GM23338 (cell line): ENCODE results near the gene OR51A4. TPM values are rescaled to one million over a fixed set of nuclear protein-coding genes. Genes with fewer than 3 reads are reported as not detected.

Experiments used
- ATAC-seq: fragments of 200-7000 bp; cut with Tn5 transposase; 3 replicates; pipeline ENCODE4 v1.9.1; 2020
- DNase-seq: peaks from one replicate; pipeline ENCODE4 v3.0.0-alpha.2; 2015; ENCODE audit warnings: low spot score
- H2AFZ ChIP-seq: fragments of 200-600 bp; sonication (generic); 2 replicates; pipeline ENCODE4 v1.8.0; 2016; ENCODE audit warnings: antibody characterized with exemption, mild to moderate bottlenecking, moderate library complexity
- H3F3A ChIP-seq: fragments of 200-600 bp; sonication (generic); replicated peaks from 2 replicates; pipeline ENCODE4 v1.8.0; 2017; ENCODE audit warnings: antibody characterized with exemption, mixed run types, low read depth
- H3K27ac ChIP-seq: fragments of 200-600 bp; sonication (generic); 2 replicates; pipeline ENCODE4 v1.6.1; 2016; ENCODE audit warnings: low read depth
- H3K27me3 ChIP-seq: fragments of 200-600 bp; sonication (generic); 2 replicates; pipeline ENCODE4 v1.8.0; 2016; ENCODE audit warnings: mild to moderate bottlenecking, mixed run types, moderate library complexity; ENCODE audit not compliant: insufficient read depth
- H3K36me3 ChIP-seq: fragments of 200-600 bp; sonication (generic); 2 replicates; pipeline ENCODE4 v1.8.0; 2016; ENCODE audit warnings: mild to moderate bottlenecking; ENCODE audit not compliant: insufficient read depth
- H3K4me1 ChIP-seq: fragments of 200-600 bp; sonication (generic); 2 replicates; pipeline ENCODE4 v1.8.0; 2016; ENCODE audit warnings: mild to moderate bottlenecking, moderate library complexity; ENCODE audit not compliant: insufficient read depth
- H3K4me2 ChIP-seq: fragments of 200-600 bp; sonication (generic); 2 replicates; pipeline ENCODE4 v1.7.1; 2017; ENCODE audit warnings: mixed run types
- H3K4me3 ChIP-seq: fragments of 200-600 bp; sonication (generic); 2 replicates; pipeline ENCODE4 v1.6.1; 2016; ENCODE audit warnings: mixed run types
- H3K79me2 ChIP-seq: fragments of 200-600 bp; sonication (generic); replicated peaks from 2 replicates; pipeline ENCODE4 v1.8.0; 2017; ENCODE audit warnings: mild to moderate bottlenecking; ENCODE audit not compliant: insufficient read depth
- H3K9me2 ChIP-seq: fragments of 200-600 bp; sonication (generic); 2 replicates; pipeline ENCODE4 v1.8.0; 2017; ENCODE audit not compliant: insufficient read depth
- H4K20me1 ChIP-seq: fragments of 200-600 bp; sonication (generic); replicated peaks from 2 replicates; pipeline ENCODE4 v1.8.0; 2017; ENCODE audit warnings: mild to moderate bottlenecking; ENCODE audit not compliant: insufficient read depth
- H3K27ac Mint-ChIP-seq: 2 replicates; pipeline ENCODE4 v1.8.0; 2020; ENCODE audit warnings: inconsistent platforms, mild to moderate bottlenecking, moderate library complexity, mixed read lengths
- H3K27me3 Mint-ChIP-seq: 3 replicates; pipeline ENCODE4 v1.8.0; 2022; ENCODE audit warnings: low read depth, mild to moderate bottlenecking, moderate library complexity, mixed read lengths, inconsistent platforms; ENCODE audit not compliant: insufficient read depth, poor library complexity
- H3K36me3 Mint-ChIP-seq: 3 replicates; pipeline ENCODE4 v1.8.0; 2021; ENCODE audit warnings: low read depth, mild to moderate bottlenecking, inconsistent platforms, moderate library complexity, mixed read lengths
- H3K4me1 Mint-ChIP-seq: 3 replicates; pipeline ENCODE4 v1.8.0; 2020; ENCODE audit warnings: mild to moderate bottlenecking, inconsistent platforms, mixed read lengths
- H3K4me3 Mint-ChIP-seq: 3 replicates; pipeline ENCODE4 v1.8.0; 2021; ENCODE audit warnings: moderate library complexity, mild to moderate bottlenecking, inconsistent platforms, mixed read lengths
- H3K9me3 Mint-ChIP-seq: 3 replicates; pipeline ENCODE4 v1.8.0; 2020; ENCODE audit warnings: moderate library complexity, mild to moderate bottlenecking, inconsistent platforms, mixed read lengths
- EZH2 ChIP-seq: fragments of 200-600 bp; sonication (generic); IDR thresholded peaks from one replicate; pipeline ENCODE4 v1.8.0; 2017; ENCODE audit warnings: antibody characterized with exemption, mild to moderate bottlenecking, low read depth; ENCODE audit not compliant: unreplicated experiment
- EZH2phosphoT487 ChIP-seq: fragments of 200-600 bp; sonication (generic); IDR thresholded peaks from one replicate; pipeline ENCODE4 v1.8.1; 2018; ENCODE audit warnings: antibody characterized with exemption; ENCODE audit not compliant: unreplicated experiment
- JUNB ChIP-seq: IDR thresholded peaks from one replicate; pipeline ENCODE4 v1.6.1; 2016; ENCODE audit warnings: antibody characterized with exemption; ENCODE audit not compliant: unreplicated experiment
- ZNF114 ChIP-seq: fragments of 250-450 bp; sonication (Bioruptor Pico); IDR thresholded peaks from 2 replicates; pipeline ENCODE4 v1.5.0; 2020; ENCODE audit warnings: mild to moderate bottlenecking, moderate library complexity
- polyA plus RNA-seq: library from polyadenylated mRNA; unstranded; fragments of >200 nt; fragmentation: Nextera tagmentation; extraction: Ambion mirVana; gene quantifications from 2 replicates; pipeline ENCODE4 v1.2.1, GENCODE V29; 2016
- total RNA-seq: library from RNA; depleted of rRNA; stranded (reverse); fragments of >200 nt; shearing (Covaris generic); gene quantifications from 2 replicates; pipeline ENCODE4 v1.2.3, GENCODE V29; 2014
- TF ChIP-seq, protein P1 (sequence below), 2 experiments: fragments of 200-600 bp in 1 of 2; sonication (generic) in 1 of 2; conservative IDR thresholded peaks; 2 replicates each; pipeline versions ENCODE4 v1.5.1 to v1.6.1; 2016 to 2017; ENCODE audit warnings: antibody characterized with exemption in 2 of 2, low read depth in 2 of 2, mild to moderate bottlenecking in 2 of 2, moderate library complexity in 1 of 2
- TF ChIP-seq, protein P2 (sequence below): fragments of 250-450 bp; sonication (Bioruptor Pico); IDR thresholded peaks from 2 replicates; pipeline ENCODE4 v1.5.0; 2020; ENCODE audit warnings: mild to moderate bottlenecking, moderate library complexity

Gene OR51A4
- total and polyA plus RNA-seq, 2 experiments from 2014 or later: not detected

DNA sequence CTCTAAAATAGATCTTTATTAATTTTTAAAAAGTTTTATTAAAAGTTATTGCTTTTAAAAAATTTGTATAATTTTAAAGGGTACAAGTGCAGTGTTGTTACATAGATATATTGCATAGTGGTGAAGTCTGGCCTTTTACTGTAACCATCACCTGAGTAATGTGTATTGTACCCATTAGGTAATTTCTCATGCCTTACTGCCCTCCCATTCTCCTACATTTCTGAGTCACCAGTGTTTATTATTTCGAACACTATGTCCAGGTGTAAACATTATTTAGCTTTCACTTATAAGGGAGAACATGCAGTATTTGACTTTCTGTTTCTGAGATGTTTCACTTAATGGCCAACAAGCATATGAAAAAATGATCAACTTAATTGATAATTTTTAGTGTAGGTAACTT is 25.6 kb downstream of the OR51A4 start:
- Histone ChIP-seq H2AFZ (no peak overlapping the region), H3K4me2 (no peak overlapping the region), H3K27ac (no peak overlapping the region), H3K9me2 (no peaks in the 10 kb centered on the region; the same call in 1 of the 2 replicates), H4K20me1 (no peaks in the 10 kb centered on the region), H3F3A (no peaks in the 10 kb centered on the region), H3K4me3 (no peak overlapping the region), H3K79me2 (no peaks in the 10 kb centered on the region), H3K27me3 (no peaks in the 10 kb centered on the region), H3K36me3 (no peaks in the 10 kb centered on the region), H3K4me1 (no peaks in the 10 kb centered on the region)
- ATAC-seq (no peak), DNase-seq (no peak)
- Mint-ChIP-seq H3K4me3 (no peak overlapping the region), H3K36me3 (no peaks in the 10 kb centered on the region), H3K4me1 (no peaks in the 10 kb centered on the region), H3K9me3 (no peaks in the 10 kb centered on the region), H3K27ac (no peak overlapping the region), H3K27me3 (peaks cover 1% of the 10 kb centered on the region)
- TF ChIP-seq, protein P1, sequence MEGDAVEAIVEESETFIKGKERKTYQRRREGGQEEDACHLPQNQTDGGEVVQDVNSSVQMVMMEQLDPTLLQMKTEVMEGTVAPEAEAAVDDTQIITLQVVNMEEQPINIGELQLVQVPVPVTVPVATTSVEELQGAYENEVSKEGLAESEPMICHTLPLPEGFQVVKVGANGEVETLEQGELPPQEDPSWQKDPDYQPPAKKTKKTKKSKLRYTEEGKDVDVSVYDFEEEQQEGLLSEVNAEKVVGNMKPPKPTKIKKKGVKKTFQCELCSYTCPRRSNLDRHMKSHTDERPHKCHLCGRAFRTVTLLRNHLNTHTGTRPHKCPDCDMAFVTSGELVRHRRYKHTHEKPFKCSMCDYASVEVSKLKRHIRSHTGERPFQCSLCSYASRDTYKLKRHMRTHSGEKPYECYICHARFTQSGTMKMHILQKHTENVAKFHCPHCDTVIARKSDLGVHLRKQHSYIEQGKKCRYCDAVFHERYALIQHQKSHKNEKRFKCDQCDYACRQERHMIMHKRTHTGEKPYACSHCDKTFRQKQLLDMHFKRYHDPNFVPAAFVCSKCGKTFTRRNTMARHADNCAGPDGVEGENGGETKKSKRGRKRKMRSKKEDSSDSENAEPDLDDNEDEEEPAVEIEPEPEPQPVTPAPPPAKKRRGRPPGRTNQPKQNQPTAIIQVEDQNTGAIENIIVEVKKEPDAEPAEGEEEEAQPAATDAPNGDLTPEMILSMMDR (conservative IDR thresholded peaks at IDR 0.05; ENCODE audit: low read depth in 2 of 2): no peak
- TF ChIP-seq, protein P2, sequence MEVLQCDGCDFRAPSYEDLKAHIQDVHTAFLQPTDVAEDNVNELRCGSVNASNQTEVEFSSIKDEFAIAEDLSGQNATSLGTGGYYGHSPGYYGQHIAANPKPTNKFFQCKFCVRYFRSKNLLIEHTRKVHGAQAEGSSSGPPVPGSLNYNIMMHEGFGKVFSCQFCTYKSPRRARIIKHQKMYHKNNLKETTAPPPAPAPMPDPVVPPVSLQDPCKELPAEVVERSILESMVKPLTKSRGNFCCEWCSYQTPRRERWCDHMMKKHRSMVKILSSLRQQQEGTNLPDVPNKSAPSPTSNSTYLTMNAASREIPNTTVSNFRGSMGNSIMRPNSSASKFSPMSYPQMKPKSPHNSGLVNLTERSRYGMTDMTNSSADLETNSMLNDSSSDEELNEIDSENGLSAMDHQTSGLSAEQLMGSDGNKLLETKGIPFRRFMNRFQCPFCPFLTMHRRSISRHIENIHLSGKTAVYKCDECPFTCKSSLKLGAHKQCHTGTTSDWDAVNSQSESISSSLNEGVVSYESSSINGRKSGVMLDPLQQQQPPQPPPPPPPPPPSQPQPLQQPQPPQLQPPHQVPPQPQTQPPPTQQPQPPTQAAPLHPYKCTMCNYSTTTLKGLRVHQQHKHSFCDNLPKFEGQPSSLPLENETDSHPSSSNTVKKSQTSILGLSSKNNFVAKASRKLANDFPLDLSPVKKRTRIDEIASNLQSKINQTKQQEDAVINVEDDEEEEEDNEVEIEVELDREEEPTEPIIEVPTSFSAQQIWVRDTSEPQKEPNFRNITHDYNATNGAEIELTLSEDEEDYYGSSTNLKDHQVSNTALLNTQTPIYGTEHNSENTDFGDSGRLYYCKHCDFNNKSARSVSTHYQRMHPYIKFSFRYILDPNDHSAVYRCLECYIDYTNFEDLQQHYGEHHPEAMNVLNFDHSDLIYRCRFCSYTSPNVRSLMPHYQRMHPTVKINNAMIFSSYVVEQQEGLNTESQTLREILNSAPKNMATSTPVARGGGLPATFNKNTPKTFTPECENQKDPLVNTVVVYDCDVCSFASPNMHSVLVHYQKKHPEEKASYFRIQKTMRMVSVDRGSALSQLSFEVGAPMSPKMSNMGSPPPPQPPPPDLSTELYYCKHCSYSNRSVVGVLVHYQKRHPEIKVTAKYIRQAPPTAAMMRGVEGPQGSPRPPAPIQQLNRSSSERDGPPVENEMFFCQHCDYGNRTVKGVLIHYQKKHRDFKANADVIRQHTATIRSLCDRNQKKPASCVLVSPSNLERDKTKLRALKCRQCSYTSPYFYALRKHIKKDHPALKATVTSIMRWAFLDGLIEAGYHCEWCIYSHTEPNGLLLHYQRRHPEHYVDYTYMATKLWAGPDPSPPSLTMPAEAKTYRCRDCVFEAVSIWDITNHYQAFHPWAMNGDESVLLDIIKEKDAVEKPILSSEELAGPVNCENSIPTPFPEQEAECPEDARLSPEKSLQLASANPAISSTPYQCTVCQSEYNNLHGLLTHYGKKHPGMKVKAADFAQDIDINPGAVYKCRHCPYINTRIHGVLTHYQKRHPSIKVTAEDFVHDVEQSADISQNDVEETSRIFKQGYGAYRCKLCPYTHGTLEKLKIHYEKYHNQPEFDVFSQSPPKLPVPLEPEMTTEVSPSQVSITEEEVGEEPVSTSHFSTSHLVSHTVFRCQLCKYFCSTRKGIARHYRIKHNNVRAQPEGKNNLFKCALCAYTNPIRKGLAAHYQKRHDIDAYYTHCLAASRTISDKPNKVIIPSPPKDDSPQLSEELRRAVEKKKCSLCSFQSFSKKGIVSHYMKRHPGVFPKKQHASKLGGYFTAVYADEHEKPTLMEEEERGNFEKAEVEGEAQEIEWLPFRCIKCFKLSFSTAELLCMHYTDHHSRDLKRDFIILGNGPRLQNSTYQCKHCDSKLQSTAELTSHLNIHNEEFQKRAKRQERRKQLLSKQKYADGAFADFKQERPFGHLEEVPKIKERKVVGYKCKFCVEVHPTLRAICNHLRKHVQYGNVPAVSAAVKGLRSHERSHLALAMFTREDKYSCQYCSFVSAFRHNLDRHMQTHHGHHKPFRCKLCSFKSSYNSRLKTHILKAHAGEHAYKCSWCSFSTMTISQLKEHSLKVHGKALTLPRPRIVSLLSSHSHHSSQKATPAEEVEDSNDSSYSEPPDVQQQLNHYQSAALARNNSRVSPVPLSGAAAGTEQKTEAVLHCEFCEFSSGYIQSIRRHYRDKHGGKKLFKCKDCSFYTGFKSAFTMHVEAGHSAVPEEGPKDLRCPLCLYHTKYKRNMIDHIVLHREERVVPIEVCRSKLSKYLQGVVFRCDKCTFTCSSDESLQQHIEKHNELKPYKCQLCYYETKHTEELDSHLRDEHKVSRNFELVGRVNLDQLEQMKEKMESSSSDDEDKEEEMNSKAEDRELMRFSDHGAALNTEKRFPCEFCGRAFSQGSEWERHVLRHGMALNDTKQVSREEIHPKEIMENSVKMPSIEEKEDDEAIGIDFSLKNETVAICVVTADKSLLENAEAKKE (CRISPR knock-in tag): no peak
- TF ChIP-seq ZNF114 (CRISPR knock-in tag) (no peak), EZH2 (no peak), JUNB (no peak), EZH2phosphoT487 (no peak)
